Mesendoderm (in vitro differentiated cells): Measurements from ENCODE around the gene RFFL.

Experiments used
- DNase-seq: peaks from one replicate; pipeline ENCODE4 v3.0.0; 2013
- H2AK5ac ChIP-seq: 2 replicates; pipeline ENCODE4 v1.6.1; 2013; ENCODE audit warnings: low read length, inconsistent platforms
- H2BK120ac ChIP-seq: 2 replicates; pipeline ENCODE4 v1.6.1; 2013; ENCODE audit warnings: low read depth, mild to moderate bottlenecking, low read length, moderate library complexity, mixed read lengths
- H2BK15ac ChIP-seq: replicated peaks from 2 replicates; pipeline ENCODE4 v1.6.1; 2013; ENCODE audit warnings: low read depth, mild to moderate bottlenecking, moderate library complexity
- H2BK5ac ChIP-seq: 2 replicates; pipeline ENCODE4 v1.6.1; 2013; ENCODE audit warnings: low read length, inconsistent platforms
- H3K18ac ChIP-seq: 2 replicates; pipeline ENCODE4 v1.6.1; 2013; ENCODE audit warnings: mild to moderate bottlenecking, low read length, mixed read lengths
- H3K23ac ChIP-seq: one replicate; pipeline ENCODE4 v1.6.1; 2013; ENCODE audit warnings: low read length
- H3K27ac ChIP-seq: 2 replicates; pipeline ENCODE4 v1.5.1; 2013; ENCODE audit warnings: low read depth, mild to moderate bottlenecking, inconsistent platforms, low read length, moderate library complexity
- H3K27me3 ChIP-seq: 2 replicates; pipeline ENCODE4 v1.6.1; 2013; ENCODE audit warnings: low read length, control low read depth, mild to moderate bottlenecking, inconsistent platforms; ENCODE audit not compliant: insufficient read depth, poor library complexity
- H3K36me3 ChIP-seq: 2 replicates; pipeline ENCODE4 v1.6.1; 2013; ENCODE audit warnings: low read length, inconsistent platforms; ENCODE audit not compliant: control insufficient read depth, insufficient read depth
- H3K4ac ChIP-seq: one replicate; pipeline ENCODE4 v1.6.1; 2013; ENCODE audit warnings: low read depth, mild to moderate bottlenecking, low read length, moderate library complexity
- H3K4me1 ChIP-seq: 2 replicates; pipeline ENCODE4 v1.6.1; 2013; ENCODE audit warnings: low read depth, low read length, inconsistent platforms; ENCODE audit not compliant: control insufficient read depth
- H3K4me2 ChIP-seq: 2 replicates; pipeline ENCODE4 v1.6.1; 2013; ENCODE audit warnings: low read length
- H3K4me3 ChIP-seq: 2 replicates; pipeline ENCODE4 v1.5.1; 2013; ENCODE audit warnings: mild to moderate bottlenecking, low read length
- H3K56ac ChIP-seq: one replicate; pipeline ENCODE4 v1.6.1; 2013; ENCODE audit warnings: low read length
- H3K79me1 ChIP-seq: 2 replicates; pipeline ENCODE4 v1.6.1; 2013; ENCODE audit warnings: low read length, inconsistent platforms
- H3K79me2 ChIP-seq: 2 replicates; pipeline ENCODE4 v1.6.1; 2013; ENCODE audit warnings: mild to moderate bottlenecking, low read length; ENCODE audit not compliant: control insufficient read depth, insufficient read depth
- H3K9ac ChIP-seq: 2 replicates; pipeline ENCODE4 v1.6.1; 2013; ENCODE audit warnings: low read length, inconsistent platforms
- H4K5ac ChIP-seq: one replicate; pipeline ENCODE4 v1.6.1; 2013; ENCODE audit warnings: low read length
- H4K8ac ChIP-seq: one replicate; pipeline ENCODE4 v1.6.1; 2013; ENCODE audit warnings: low read depth, mild to moderate bottlenecking, control low read depth, low read length, moderate library complexity
- WGBS: extraction: QIAGEN DNeasy Blood & Tissue Kit; methylation state at CpG from one replicate; pipeline ENCODE4 v1.1.7; 2013; ENCODE audit warnings: low lambda C conversion rate, missing lambda C conversion rate; ENCODE audit not compliant: insufficient coverage; ENCODE audit errors: extremely low coverage; 5-methylcytosine and 5-hydroxymethylcytosine counted together

The RFFL gene

GRCh38 chr17:35069311-35069710 is 5.8 kb upstream of the RFFL start:
- Histone ChIP-seq H3K9ac (no peak overlapping the region), H2AK5ac (no peak overlapping the region), H3K4ac (no peak overlapping the region), H3K18ac (no peak overlapping the region), H2BK15ac (no peak overlapping the region), H3K4me1 (peaks cover 2% of the 10 kb centered on the region), H3K36me3 (no peaks in the 10 kb centered on the region), H3K23ac (no peak overlapping the region), H3K56ac (no peak overlapping the region), H3K4me3 (no peak overlapping the region), H3K27ac (no peak overlapping the region), H2BK120ac (no peak overlapping the region), H4K8ac (no peak overlapping the region), H3K27me3 (no peaks in the 10 kb centered on the region), H3K4me2 (no peak overlapping the region), H3K79me1 (no peaks in the 10 kb centered on the region), H3K79me2 (no peaks in the 10 kb centered on the region), H4K5ac (no peak overlapping the region), H2BK5ac (no peak overlapping the region)
- WGBS, result no CpG with 5 or more reads among the region's 2 CpGs
- DNase-seq, result no peak

GRCh38 chr17:35068249-35068648 is 4.7 kb upstream of the RFFL start:
- Histone ChIP-seq H4K5ac (no peak overlapping the region), H3K4me1 (peaks cover 2% of the 10 kb centered on the region), H3K27ac (no peak overlapping the region), H2BK15ac (no peak overlapping the region), H3K36me3 (no peaks in the 10 kb centered on the region), H3K56ac (no peak overlapping the region), H3K79me2 (no peaks in the 10 kb centered on the region), H3K27me3 (no peaks in the 10 kb centered on the region), H2BK5ac (no peak overlapping the region), H3K23ac (no peak overlapping the region), H3K4ac (no peak overlapping the region), H3K4me2 (no peak overlapping the region), H4K8ac (no peak overlapping the region), H3K9ac (no peak overlapping the region), H3K18ac (no peak overlapping the region), H2AK5ac (no peak overlapping the region), H3K79me1 (no peaks in the 10 kb centered on the region), H3K4me3 (no peak overlapping the region), H2BK120ac (no peak overlapping the region)
- no CpG with 5 or more reads among the region's 2 CpGs for WGBS
- no peak for DNase-seq

- H3K27me3 ChIP-seq, result no peaks in the 10 kb centered on the region
- H3K79me2 ChIP-seq, result no peaks in the 10 kb centered on the region
- H3K4me1 ChIP-seq, result peaks cover 5% of the 10 kb centered on the region
- DNase-seq, result no peak
- H3K79me1 ChIP-seq, result no peaks in the 10 kb centered on the region
- H3K4ac ChIP-seq, result peak overlapping the region; percentile 70
- no peak overlapping the region for H3K9ac ChIP-seq
- no peak overlapping the region for H2AK5ac ChIP-seq
- H3K36me3 ChIP-seq, result no peaks in the 10 kb centered on the region
- no peak overlapping the region for H3K27ac ChIP-seq
- H4K8ac ChIP-seq, result no peak overlapping the region
- H2BK5ac ChIP-seq, result no peak overlapping the region
- H2BK120ac ChIP-seq, result no peak overlapping the region
- H4K5ac ChIP-seq, result no peak overlapping the region
- no peak overlapping the region for H3K4me3 ChIP-seq
- no peak overlapping the region for H3K4me2 ChIP-seq
- H3K23ac ChIP-seq, result no peak overlapping the region
- no peak overlapping the region for H2BK15ac ChIP-seq
- no peak overlapping the region for H3K56ac ChIP-seq
- WGBS, result no CpG with 5 or more reads among the region's 4 CpGs
- H3K18ac ChIP-seq, result no peak overlapping the region
These were observed 2.4 kb upstream of the RFFL start for GRCh38 chr17:35065880-35066279.

- Histone ChIP-seq H4K5ac (no peak overlapping the region), H3K79me2 (no peaks in the 10 kb centered on the region), H2AK5ac (no peak overlapping the region), H3K9ac (peak overlapping the region; percentile 40), H3K18ac (peak overlapping the region; percentile 84), H2BK120ac (no peak overlapping the region), H3K56ac (peak overlapping the region; percentile 73), H3K4me3 (no peak overlapping the region), H3K27ac (peak overlapping the region; percentile 90), H3K4ac (no peak overlapping the region), H3K79me1 (no peaks in the 10 kb centered on the region), H4K8ac (no peak overlapping the region), H3K4me1 (peaks cover 7% of the 10 kb centered on the region), H3K27me3 (no peaks in the 10 kb centered on the region), H2BK15ac (peak overlapping the region; percentile 64), H2BK5ac (peak overlapping the region; percentile 75), H3K36me3 (no peaks in the 10 kb centered on the region), H3K4me2 (no peak overlapping the region), H3K23ac (no peak overlapping the region)
- no CpG with 5 or more reads among the region's 3 CpGs for WGBS
- DNase-seq, result no peak
These were observed 1.2 kb upstream of the RFFL start for GRCh38 chr17:35064516-35065215.

GRCh38 chr17:35062308-35062707 is 1.2 kb downstream of the RFFL start:
- no peak overlapping the region for H2AK5ac ChIP-seq
- H3K23ac ChIP-seq, result no peak overlapping the region
- peak overlapping the region; percentile 99 for H3K18ac ChIP-seq
- no peak overlapping the region for H4K5ac ChIP-seq
- no peak for DNase-seq
- H3K4me3 ChIP-seq, result no peak overlapping the region
- no peaks in the 10 kb centered on the region for H3K36me3 ChIP-seq
- peak overlapping the region; percentile 81 for H3K4ac ChIP-seq
- peak overlapping the region; percentile 88 for H2BK15ac ChIP-seq
- peaks cover 7% of the 10 kb centered on the region for H3K4me1 ChIP-seq
- no peaks in the 10 kb centered on the region for H3K27me3 ChIP-seq
- H3K9ac ChIP-seq, result no peak overlapping the region
- H2BK120ac ChIP-seq, result peak overlapping the region; percentile 92
- H3K79me1 ChIP-seq, result no peaks in the 10 kb centered on the region
- no peak overlapping the region for H3K56ac ChIP-seq
- H2BK5ac ChIP-seq, result no peak overlapping the region
- H4K8ac ChIP-seq, result no peak overlapping the region
- no peak overlapping the region for H3K27ac ChIP-seq
- no CpG with 5 or more reads among the region's 3 CpGs for WGBS
- no peak overlapping the region for H3K4me2 ChIP-seq
- no peaks in the 10 kb centered on the region for H3K79me2 ChIP-seq
